Hepatocyte (in vitro differentiated cells): ENCODE measurements around the gene TMEM92. TPM values are rescaled to one million over a fixed set of nuclear protein-coding genes. Genes with fewer than 3 reads are reported as not detected.

ENCODE experiments used
- DNase-seq: peaks from one replicate; pipeline ENCODE4 v3.0.0-alpha.2; 2016; ENCODE audit warnings: low spot score
- H2AFZ ChIP-seq: fragments of 200-600 bp; sonication (generic); 2 replicates; pipeline ENCODE4 v1.6.0; 2016; ENCODE audit warnings: antibody characterized with exemption, mild to moderate bottlenecking
- H3K27ac ChIP-seq: fragments of 200-600 bp; sonication (generic); 2 replicates; pipeline ENCODE4 v1.5.1; 2016; ENCODE audit warnings: mild to moderate bottlenecking
- H3K27me3 ChIP-seq: fragments of 200-600 bp; sonication (generic); 2 replicates; pipeline ENCODE4 v1.6.1; 2016
- H3K36me3 ChIP-seq: fragments of 200-600 bp; sonication (generic); replicated peaks from 2 replicates; pipeline ENCODE4 v1.5.1; 2016; ENCODE audit warnings: low read depth; ENCODE audit not compliant: insufficient read depth
- H3K4me1 ChIP-seq: fragments of 200-600 bp; sonication (generic); 2 replicates; pipeline ENCODE4 v1.5.1; 2016; ENCODE audit warnings: mild to moderate bottlenecking, moderate library complexity; ENCODE audit not compliant: insufficient read depth
- H3K4me2 ChIP-seq: fragments of 200-600 bp; sonication (generic); 2 replicates; pipeline ENCODE4 v1.6.0; 2016
- H3K4me3 ChIP-seq: fragments of 200-600 bp; sonication (generic); 2 replicates; pipeline ENCODE4 v1.5.1; 2016; ENCODE audit warnings: mild to moderate bottlenecking
- H3K79me2 ChIP-seq: fragments of 200-600 bp; sonication (generic); 2 replicates; pipeline ENCODE4 v1.6.0; 2017; ENCODE audit warnings: mild to moderate bottlenecking
- H3K9me2 ChIP-seq: fragments of 200-600 bp; sonication (generic); replicated peaks from 2 replicates; pipeline ENCODE4 v1.6.0; 2017; ENCODE audit warnings: mild to moderate bottlenecking; ENCODE audit not compliant: insufficient read depth
- H3K9me3 ChIP-seq: fragments of 200-600 bp; sonication (generic); 2 replicates; pipeline ENCODE4 v1.5.1; 2016; ENCODE audit warnings: low read depth, mild to moderate bottlenecking
- H4K20me1 ChIP-seq: fragments of 200-600 bp; sonication (generic); 2 replicates; pipeline ENCODE4 v1.6.0; 2016; ENCODE audit warnings: mild to moderate bottlenecking; ENCODE audit not compliant: insufficient read depth, poor library complexity, severe bottlenecking
- CTCF ChIP-seq: fragments of 200-600 bp; sonication (generic); IDR thresholded peaks from 2 replicates; pipeline ENCODE4 v1.5.1; 2016; ENCODE audit warnings: antibody characterized with exemption, mild to moderate bottlenecking; ENCODE audit not compliant: poor library complexity
- EZH2 ChIP-seq: fragments of 200-600 bp; sonication (generic); IDR thresholded peaks from 2 replicates; pipeline ENCODE4 v1.6.1; 2016; ENCODE audit warnings: antibody characterized with exemption, mild to moderate bottlenecking, borderline replicate concordance
- EZH2phosphoT487 ChIP-seq: fragments of 200-600 bp; sonication (generic); IDR thresholded peaks from one replicate; pipeline ENCODE4 v1.6.1; 2018; ENCODE audit warnings: antibody characterized with exemption, mild to moderate bottlenecking, low read depth, moderate library complexity; ENCODE audit not compliant: unreplicated experiment, severe bottlenecking
- WGBS: methylation state at CpG from one replicate; pipeline ENCODE4 v1.1.6; 2016; ENCODE audit warnings: low lambda C conversion rate; ENCODE audit errors: missing lambda C conversion rate; 5-methylcytosine and 5-hydroxymethylcytosine counted together
- polyA plus RNA-seq: library from polyadenylated mRNA; unstranded; fragments of >200 nt; fragmentation: Nextera tagmentation; extraction: Ambion mirVana; gene quantifications from 2 replicates; pipeline ENCODE4 v1.2.1, GENCODE V29; 2016
- total RNA-seq: library from RNA; depleted of rRNA; stranded (reverse); fragments of >200 nt; gene quantifications from 2 replicates; pipeline ENCODE4 v1.2.3, GENCODE V29; 2014

TMEM92 gene
- total and polyA plus RNA-seq, 2 experiments from 2014 or later, result 6.9 to 21.7 TPM

- H3K4me2 ChIP-seq, result no peak overlapping the region
- no peak overlapping the region for H2AFZ ChIP-seq
- H3K27ac ChIP-seq, result no peak overlapping the region
- H3K9me2 ChIP-seq, result no peaks in the 10 kb centered on the region
- no peaks in the 10 kb centered on the region for H3K27me3 ChIP-seq
- WGBS, result 85% methylated on average over 2 of the region's 2 CpGs
- no peaks in the 10 kb centered on the region for H3K36me3 ChIP-seq
- TF ChIP-seq CTCF (no peak), EZH2phosphoT487 (no peak), EZH2 (no peak)
- no peak for DNase-seq
- H3K9me3 ChIP-seq, result no peaks in the 10 kb centered on the region
- H3K4me3 ChIP-seq, result no peak overlapping the region
- no peaks in the 10 kb centered on the region for H3K79me2 ChIP-seq
- no peaks in the 10 kb centered on the region for H3K4me1 ChIP-seq
- no peaks in the 10 kb centered on the region for H4K20me1 ChIP-seq
These were observed 36.4 kb upstream of the TMEM92 start for GRCh38 chr17:50237901-50238300.

DNA sequence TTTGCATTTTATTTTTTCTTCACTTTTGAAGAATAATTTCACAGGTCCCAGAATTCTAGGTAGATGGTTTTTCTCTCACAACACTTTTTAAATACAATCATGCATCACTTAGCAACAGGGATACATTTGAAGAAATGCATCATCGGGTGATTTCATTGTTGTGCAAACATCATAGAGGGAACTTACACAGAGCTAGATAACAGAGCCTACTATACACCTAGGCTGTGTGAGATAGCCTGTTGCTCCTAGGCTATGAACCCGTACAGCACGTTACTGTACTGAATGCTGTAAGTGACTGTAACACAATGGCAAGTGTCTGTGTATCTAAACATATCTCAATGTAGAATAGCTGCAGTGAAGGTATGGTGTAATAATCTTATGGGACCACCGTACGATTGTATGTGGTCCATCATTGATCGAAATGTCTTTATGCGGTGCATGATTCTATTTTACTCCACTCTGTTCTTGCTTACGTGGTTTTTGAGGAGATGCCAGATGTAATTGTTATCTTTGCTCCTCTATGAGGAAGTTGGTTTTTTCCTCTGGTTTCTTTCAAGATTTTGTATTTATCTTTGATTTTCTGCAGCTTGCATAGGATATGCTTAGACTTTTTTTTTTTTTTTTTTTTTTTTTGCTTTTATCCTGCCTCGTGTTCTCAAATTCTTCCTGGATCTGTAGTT, 35.5 kb upstream of the TMEM92 start:
- H3K9me2 ChIP-seq, result no peaks in the 10 kb centered on the region
- H3K79me2 ChIP-seq, result no peaks in the 10 kb centered on the region
- WGBS, result 56% methylated on average over 9 of the region's 9 CpGs
- H3K27me3 ChIP-seq, result no peaks in the 10 kb centered on the region
- no peaks in the 10 kb centered on the region for H3K36me3 ChIP-seq
- no peaks in the 10 kb centered on the region for H3K9me3 ChIP-seq
- DNase-seq, result no peak
- no peaks in the 10 kb centered on the region for H3K4me1 ChIP-seq
- H3K4me2 ChIP-seq, result no peak overlapping the region
- no peak for TF ChIP-seq EZH2
- no peak for TF ChIP-seq CTCF
- no peak for TF ChIP-seq EZH2phosphoT487
- no peaks in the 10 kb centered on the region for H4K20me1 ChIP-seq
- no peak overlapping the region for H3K4me3 ChIP-seq
- H3K27ac ChIP-seq, result no peak overlapping the region
- H2AFZ ChIP-seq, result no peak overlapping the region

GRCh38 chr17:50239937-50240336, 34.3 kb upstream of the TMEM92 start:
- no peak for DNase-seq
- no peaks in the 10 kb centered on the region for H3K9me2 ChIP-seq
- H3K4me2 ChIP-seq, result no peak overlapping the region
- no peaks in the 10 kb centered on the region for H3K4me1 ChIP-seq
- no peak overlapping the region for H3K4me3 ChIP-seq
- no peaks in the 10 kb centered on the region for H4K20me1 ChIP-seq
- H2AFZ ChIP-seq, result no peak overlapping the region
- H3K36me3 ChIP-seq, result no peaks in the 10 kb centered on the region
- H3K9me3 ChIP-seq, result no peaks in the 10 kb centered on the region
- H3K79me2 ChIP-seq, result no peaks in the 10 kb centered on the region
- TF ChIP-seq EZH2phosphoT487 (no peak), CTCF (no peak), EZH2 (no peak)
- WGBS, result 82% methylated on average over 4 of the region's 4 CpGs
- H3K27ac ChIP-seq, result no peak overlapping the region
- no peaks in the 10 kb centered on the region for H3K27me3 ChIP-seq
